Spleen (tissue), 7 donors: Measurements from ENCODE around the gene NAGPA.

Experiments used
- POLR2A ChIP-seq, 3 donors: fragments of 450-650 bp; IDR thresholded peaks; one replicate each; pipeline ENCODE4 v1.5.1; 2017; ENCODE audit warnings: antibody characterized with exemption in 3 of 3, mild to moderate bottlenecking in 1 of 3
- POLR2AphosphoS5 ChIP-seq, 3 donors: sonication (generic); formaldehyde crosslinking; IDR thresholded peaks; one replicate each; pipeline ENCODE4 v1.5.1; 2017; ENCODE audit warnings: antibody characterized with exemption in 3 of 3
- TF ChIP-seq, protein P1 (sequence below), 11 experiments: fragments of 200-600 bp in 7 of 11; fragments of 450-650 bp in 4 of 11; sonication (generic) in 4 of 11; IDR thresholded peaks in 8 of 11; conservative IDR thresholded peaks in 3 of 11; 1 replicate in 7 of 11; 2 replicates in 4 of 11; pipeline versions ENCODE4 v1.4.0 to v1.8.0; 2016 to 2021; ENCODE audit warnings: antibody characterized with exemption in 11 of 11, inconsistent platforms in 4 of 11, mild to moderate bottlenecking in 1 of 11
- donor health status: DM: no; HTN: no; CAD: no; lungs with moderate emphysema.
- donor health status: DM: no; HTN: no; CAD: no.
- donor health status: DM: no; HTN: no; CAD: no.

DNA sequence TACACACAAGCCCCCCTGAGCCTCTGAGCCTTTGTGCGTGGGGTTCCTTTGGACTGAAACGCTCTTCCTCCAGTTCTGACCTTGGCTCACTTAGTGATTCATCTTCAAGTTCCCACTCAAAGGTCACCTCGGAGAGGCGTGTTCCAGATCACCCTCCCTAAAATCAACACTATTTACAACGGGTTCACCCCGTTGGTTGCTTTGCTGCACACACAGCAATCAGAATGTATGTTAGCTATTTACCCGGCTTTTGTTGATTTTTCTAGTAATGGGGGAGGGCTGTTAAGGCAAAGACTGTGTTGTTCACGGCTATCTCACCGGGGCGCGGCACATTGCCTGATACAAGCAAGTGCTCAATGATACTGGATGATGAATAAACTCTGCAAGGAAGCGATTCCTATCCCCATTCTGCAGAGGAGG lies 977 bp downstream of the NAGPA start:
- TF ChIP-seq POLR2A (IDR thresholded peaks at IDR 0.05), result no peak
- TF ChIP-seq, protein P1, sequence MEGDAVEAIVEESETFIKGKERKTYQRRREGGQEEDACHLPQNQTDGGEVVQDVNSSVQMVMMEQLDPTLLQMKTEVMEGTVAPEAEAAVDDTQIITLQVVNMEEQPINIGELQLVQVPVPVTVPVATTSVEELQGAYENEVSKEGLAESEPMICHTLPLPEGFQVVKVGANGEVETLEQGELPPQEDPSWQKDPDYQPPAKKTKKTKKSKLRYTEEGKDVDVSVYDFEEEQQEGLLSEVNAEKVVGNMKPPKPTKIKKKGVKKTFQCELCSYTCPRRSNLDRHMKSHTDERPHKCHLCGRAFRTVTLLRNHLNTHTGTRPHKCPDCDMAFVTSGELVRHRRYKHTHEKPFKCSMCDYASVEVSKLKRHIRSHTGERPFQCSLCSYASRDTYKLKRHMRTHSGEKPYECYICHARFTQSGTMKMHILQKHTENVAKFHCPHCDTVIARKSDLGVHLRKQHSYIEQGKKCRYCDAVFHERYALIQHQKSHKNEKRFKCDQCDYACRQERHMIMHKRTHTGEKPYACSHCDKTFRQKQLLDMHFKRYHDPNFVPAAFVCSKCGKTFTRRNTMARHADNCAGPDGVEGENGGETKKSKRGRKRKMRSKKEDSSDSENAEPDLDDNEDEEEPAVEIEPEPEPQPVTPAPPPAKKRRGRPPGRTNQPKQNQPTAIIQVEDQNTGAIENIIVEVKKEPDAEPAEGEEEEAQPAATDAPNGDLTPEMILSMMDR (IDR thresholded peaks at IDR 0.05 in 8 of 11, conservative IDR thresholded peaks at IDR 0.05 in 3 of 11), result no peak
- no peak for TF ChIP-seq POLR2AphosphoS5 (IDR thresholded peaks at IDR 0.05)
